H1 (cell line): Measurements from ENCODE around the gene ST6GALNAC5. TPM values are rescaled to one million over a fixed set of nuclear protein-coding genes. Genes with fewer than 3 reads are reported as not detected.

Experiments
- ASH2L ChIP-seq: fragments of 200-600, 300-600 bp; sonication (generic); IDR thresholded peaks from one replicate; pipeline ENCODE4 v1.7.1; 2017; ENCODE audit warnings: low read length
- CBX8 ChIP-seq: fragments of 300-800, 300-1000 bp; sonication (generic); IDR thresholded peaks from 2 replicates; pipeline ENCODE4 v1.7.1; 2016; ENCODE audit warnings: low read depth, low read length, borderline replicate concordance
- CHD2 ChIP-seq: IDR thresholded peaks from 2 replicates; pipeline ENCODE4 v1.6.1; 2012; ENCODE audit warnings: low read length, improper control_type of control experiment
- CHD7 ChIP-seq: fragments of 300-600 bp; sonication (generic); IDR thresholded peaks from 2 replicates; pipeline ENCODE4 v1.7.1; 2012; ENCODE audit warnings: low read length, moderate library complexity, mild to moderate bottlenecking, inconsistent platforms; ENCODE audit not compliant: insufficient replicate concordance
- HDAC6 ChIP-seq: IDR thresholded peaks from one replicate; pipeline ENCODE4 v1.7.1; 2012; ENCODE audit warnings: low read depth, mild to moderate bottlenecking, inconsistent platforms, low read length, moderate library complexity
- KDM1A ChIP-seq: fragments of 200-600, 300-600 bp; sonication (generic); IDR thresholded peaks from 2 replicates; pipeline ENCODE4 v1.7.1; 2016; ENCODE audit warnings: mild to moderate bottlenecking, low read length, borderline replicate concordance
- MAFK ChIP-seq: IDR thresholded peaks from 2 replicates; pipeline ENCODE4 v1.6.1; 2012; ENCODE audit warnings: low read depth, mild to moderate bottlenecking, improper control_type of control experiment, low read length
- SP1 ChIP-seq: IDR thresholded peaks from 2 replicates; pipeline ENCODE4 v1.6.1; 2011; ENCODE audit warnings: low read depth, low read length
- TAF1 ChIP-seq: IDR thresholded peaks from 2 replicates; pipeline ENCODE4 v1.6.1; 2011; ENCODE audit warnings: mild to moderate bottlenecking, low read depth, low read length
- polyA plus RNA-seq, 7 experiments: library from polyadenylated mRNA; depleted of rRNA in 3 of 7; stranded (reverse) in 5 of 7; unstranded in 2 of 7; fragments of >200 nt in 5 of 7; fragments of 200-250 nt in 2 of 7; gene quantifications; 1 replicate in 5 of 7; 2 replicates in 1 of 7; 4 replicates in 1 of 7; pipeline versions ENCODE4 v1.2.1 to v1.2.3, GENCODE V29; 2011 to 2013; ENCODE audit warnings: missing spikeins in 2 of 7, mixed read lengths in 2 of 7
- total RNA-seq: library from RNA; stranded (reverse); fragmentation: NEBNext Ultra II Directional; extraction: Animal tissue kit (Norgen Biotek cat#: 25700); gene quantifications from 2 replicates; pipeline ENCODE4 v1.2.1, GENCODE V29; 2021
- TF ChIP-seq, protein P1 (sequence below): IDR thresholded peaks from 2 replicates; pipeline ENCODE4 v1.6.1; 2012; ENCODE audit warnings: low read length, inconsistent platforms
- TF ChIP-seq, protein P2 (sequence below): IDR thresholded peaks from 2 replicates; pipeline ENCODE4 v1.6.1; 2012; ENCODE audit warnings: inconsistent platforms

Gene ST6GALNAC5
- total and polyA plus RNA-seq, 2 of the 8 experiments (the other 6 are each of a cell fraction or from before 2014, with no cell fraction given): 6.2 to 7.3 TPM

DNA sequence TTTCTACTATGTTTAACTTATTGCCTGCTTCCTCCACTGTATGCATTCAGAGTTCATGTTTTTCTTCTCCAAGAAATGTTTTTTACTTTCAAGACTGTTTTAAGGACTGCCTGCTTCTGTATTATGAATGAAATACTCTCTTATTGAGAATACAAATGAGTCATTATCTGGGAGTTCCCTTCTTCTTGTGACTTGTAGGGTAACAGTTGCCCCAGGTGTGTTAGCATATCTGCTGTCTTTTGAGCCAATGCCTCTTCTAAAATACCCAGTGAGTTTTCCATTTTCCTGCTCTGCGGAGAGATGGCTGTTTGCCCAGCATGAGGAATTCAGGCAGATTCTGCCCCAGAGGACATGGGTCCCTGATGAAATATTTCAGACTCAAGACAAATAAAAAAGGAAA is 34.1 kb upstream of the ST6GALNAC5 start (continued):
- TF ChIP-seq CHD7 (no peak), SP1 (no peak), ASH2L (no peak), CHD2 (no peak), TAF1 (no peak), HDAC6 (no peak), CBX8 (no peak), KDM1A (no peak), MAFK (no peak)
- TF ChIP-seq, protein P1, sequence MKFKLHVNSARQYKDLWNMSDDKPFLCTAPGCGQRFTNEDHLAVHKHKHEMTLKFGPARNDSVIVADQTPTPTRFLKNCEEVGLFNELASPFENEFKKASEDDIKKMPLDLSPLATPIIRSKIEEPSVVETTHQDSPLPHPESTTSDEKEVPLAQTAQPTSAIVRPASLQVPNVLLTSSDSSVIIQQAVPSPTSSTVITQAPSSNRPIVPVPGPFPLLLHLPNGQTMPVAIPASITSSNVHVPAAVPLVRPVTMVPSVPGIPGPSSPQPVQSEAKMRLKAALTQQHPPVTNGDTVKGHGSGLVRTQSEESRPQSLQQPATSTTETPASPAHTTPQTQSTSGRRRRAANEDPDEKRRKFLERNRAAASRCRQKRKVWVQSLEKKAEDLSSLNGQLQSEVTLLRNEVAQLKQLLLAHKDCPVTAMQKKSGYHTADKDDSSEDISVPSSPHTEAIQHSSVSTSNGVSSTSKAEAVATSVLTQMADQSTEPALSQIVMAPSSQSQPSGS: no peak
- TF ChIP-seq, protein P2, sequence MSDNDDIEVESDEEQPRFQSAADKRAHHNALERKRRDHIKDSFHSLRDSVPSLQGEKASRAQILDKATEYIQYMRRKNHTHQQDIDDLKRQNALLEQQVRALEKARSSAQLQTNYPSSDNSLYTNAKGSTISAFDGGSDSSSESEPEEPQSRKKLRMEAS: no peak
